HepG2 (cell line): ENCODE measurements around the gene OSCP1. TPM values are rescaled to one million over a fixed set of nuclear protein-coding genes. Genes with fewer than 3 reads are reported as not detected.
A peak's percentile ranks its signal among the peaks of the same experiment; 100 is the strongest.

Experiments
- ASH2L ChIP-seq: fragments of 300-600, 200-600 bp; sonication (generic); IDR thresholded peaks from 2 replicates; pipeline ENCODE4 v1.7.0; 2017; ENCODE audit warnings: low read depth, mild to moderate bottlenecking, moderate library complexity, mixed read lengths, low read length; ENCODE audit not compliant: insufficient read length
- ERF ChIP-seq: IDR thresholded peaks from 2 replicates; pipeline ENCODE4 v1.6.1; 2018; ENCODE audit warnings: missing biosample characterization, missing genetic modification reagents
- FOSL1 ChIP-seq: sonication (generic); formaldehyde crosslinking; IDR thresholded peaks from 2 replicates; pipeline ENCODE4 v1.9.0; 2021; ENCODE audit warnings: missing genetic modification reagents, borderline replicate concordance
- HMGXB3 ChIP-seq: sonication (generic); formaldehyde crosslinking; IDR thresholded peaks from 2 replicates; pipeline ENCODE4 v1.4.0; 2020; ENCODE audit warnings: missing genetic modification reagents, borderline replicate concordance
- HMGXB4 ChIP-seq, 2 experiments: sonication (generic) in 1 of 2; formaldehyde crosslinking in 1 of 2; IDR thresholded peaks; 2 replicates each; pipeline versions ENCODE4 v1.4.0 to v1.6.1; 2018 to 2020; ENCODE audit warnings: missing genetic modification reagents in 2 of 2, borderline replicate concordance in 1 of 2, low read depth in 1 of 2, mild to moderate bottlenecking in 1 of 2, missing biosample characterization in 1 of 2
- KMT2A ChIP-seq: sonication (generic); formaldehyde crosslinking; IDR thresholded peaks from 2 replicates; pipeline ENCODE4 v1.4.0; 2020; ENCODE audit warnings: missing genetic modification reagents
- PBX3 ChIP-seq: sonication (generic); formaldehyde crosslinking; IDR thresholded peaks from 2 replicates; pipeline ENCODE4 v1.8.1; 2023; ENCODE audit warnings: missing genetic modification reagents, inconsistent platforms, borderline replicate concordance
- PRDM4 ChIP-seq: sonication (generic); formaldehyde crosslinking; IDR thresholded peaks from 2 replicates; pipeline ENCODE4 v1.9.0; 2021; ENCODE audit warnings: missing genetic modification reagents, borderline replicate concordance
- PRMT3 ChIP-seq: sonication (generic); formaldehyde crosslinking; IDR thresholded peaks from 2 replicates; pipeline ENCODE4 v1.8.1; 2022; ENCODE audit warnings: low read depth, mild to moderate bottlenecking, moderate library complexity, missing genetic modification reagents, borderline replicate concordance
- SNAPC2 ChIP-seq: sonication (generic); formaldehyde crosslinking; IDR thresholded peaks from 2 replicates; pipeline ENCODE4 v1.8.1; 2022; ENCODE audit warnings: mild to moderate bottlenecking, missing genetic modification reagents
- TAF15 ChIP-seq: fragments of 200-400 bp; formaldehyde crosslinking; IDR thresholded peaks from one replicate; pipeline ENCODE4 v1.6.1; 2018; ENCODE audit warnings: mild to moderate bottlenecking, low read depth, low read length; ENCODE audit not compliant: poor library complexity, severe bottlenecking
- ZNF12 ChIP-seq: sonication (generic); formaldehyde crosslinking; IDR thresholded peaks from 2 replicates; pipeline ENCODE4 v1.5.0; 2020; ENCODE audit warnings: missing genetic modification reagents
- ZNF333 ChIP-seq: sonication (generic); formaldehyde crosslinking; IDR thresholded peaks from 2 replicates; pipeline ENCODE4 v1.4.0; 2020; ENCODE audit warnings: mild to moderate bottlenecking, missing genetic modification reagents, borderline replicate concordance
- ZNF343 ChIP-seq: sonication (generic); formaldehyde crosslinking; IDR thresholded peaks from 2 replicates; pipeline ENCODE4 v1.4.0; 2020; ENCODE audit warnings: mild to moderate bottlenecking, missing genetic modification reagents
- ZNF430 ChIP-seq: sonication (generic); formaldehyde crosslinking; IDR thresholded peaks from 2 replicates; pipeline ENCODE4 v1.9.0; 2021; ENCODE audit warnings: mild to moderate bottlenecking, missing genetic modification reagents
- ZNF570 ChIP-seq: sonication (generic); formaldehyde crosslinking; IDR thresholded peaks from 2 replicates; pipeline ENCODE4 v1.4.0; 2020; ENCODE audit warnings: mild to moderate bottlenecking, missing genetic modification reagents, borderline replicate concordance
- ZNF652 ChIP-seq: IDR thresholded peaks from 2 replicates; pipeline ENCODE4 v1.6.1; 2016; ENCODE audit warnings: low read depth, borderline replicate concordance
- polyA plus RNA-seq, 8 experiments: library from polyadenylated mRNA; depleted of rRNA in 3 of 8; stranded (reverse) in 7 of 8; unstranded in 1 of 8; fragments of >200 nt; fragmentation: Illumina TruSeq in 4 of 8; extraction: Trizol in 4 of 8; gene quantifications; 2 replicates each; pipeline versions ENCODE4 v1.2.1 to v1.2.3, GENCODE V29; 2011 to 2016; ENCODE audit warnings: low read depth in 4 of 8, missing spikeins in 1 of 8, mixed read lengths in 1 of 8; ENCODE audit not compliant: insufficient read depth in 1 of 8
- total RNA-seq, 5 experiments: library from RNA; depleted of rRNA; stranded (reverse); fragments of >200 nt; fragmentation: Illumina TruSeq; extraction: Trizol; gene quantifications; 2 replicates each; pipeline ENCODE4 v1.2.3, GENCODE V29; 2016; ENCODE audit warnings: low read depth in 1 of 5

The OSCP1 gene
- total and polyA plus RNA-seq, 2 of the 13 experiments (the other 11 are each of a cell fraction or from before 2014, with no cell fraction given), result 0.60 to 0.84 TPM

GRCh38 chr1:36463803-36464604 lies 13.8 kb upstream of the OSCP1 start, which contains the start of gene MRPS15 (continued):
- TF ChIP-seq SNAPC2 (CRISPR knock-in tag), result 0 out of 2 replicates have a peak, but pooled peaks have one; percentile 51
- TF ChIP-seq HMGXB3, result peak; percentile 94
- peak; percentile 96 for TF ChIP-seq ERF (CRISPR knock-in tag)
- peak; percentile 100 for TF ChIP-seq ASH2L
- TF ChIP-seq ZNF343, result 0 out of 2 replicates have a peak, but pooled peaks have one; percentile 32
- 0 out of 2 replicates have a peak, but pooled peaks have one; percentile 38 for TF ChIP-seq PRDM4
- TF ChIP-seq ZNF570 (CRISPR knock-in tag), result no peak
- peak; percentile 82 for TF ChIP-seq TAF15
- peak; percentile 83 to 92 for TF ChIP-seq HMGXB4 (CRISPR knock-in tag; IDR thresholded peaks at IDR 0.05; ENCODE audit: borderline replicate concordance in 1 of 2, low read depth in 1 of 2)
- peak; percentile 95 for TF ChIP-seq KMT2A (CRISPR knock-in tag)
- TF ChIP-seq ZNF12 (CRISPR knock-in tag), result no peak; the same call in 1 of the 2 replicates
- peak; percentile 68; the same call in 1 of the 2 replicates for TF ChIP-seq PBX3
- TF ChIP-seq ZNF333, result no peak
- TF ChIP-seq PRMT3, result no peak
- peak; percentile 53; the same call in 1 of the 2 replicates for TF ChIP-seq ZNF430
- TF ChIP-seq ZNF652 (CRISPR knock-in tag), result 0 out of 2 replicates have a peak, but pooled peaks have one; percentile 47
- 0 out of 2 replicates have a peak, but pooled peaks have one; percentile 26 for TF ChIP-seq FOSL1 (CRISPR knock-in tag)
